Fibroblast of villous mesenchyme (primary cell): ENCODE measurements around the gene BTBD16. TPM values are rescaled to one million over a fixed set of nuclear protein-coding genes. Genes with fewer than 3 reads are reported as not detected.

Source experiments
- DNase-seq: peaks from one replicate; pipeline ENCODE4 v3.0.0-alpha.2; 2010; ENCODE audit warnings: low read depth
- H3K4me3 ChIP-seq: 2 replicates; pipeline ENCODE4 v1.5.1; 2011; ENCODE audit warnings: low read depth, mild to moderate bottlenecking, low read length
- total RNA-seq: library from RNA; depleted of rRNA; stranded (reverse); fragments of >200 nt; gene quantifications from 2 replicates; pipeline ENCODE4 v1.2.3, GENCODE V29; 2012
- TF ChIP-seq, protein P1 (sequence below): IDR thresholded peaks from 2 replicates; pipeline ENCODE4 v1.5.1; 2012; ENCODE audit warnings: low read depth, mild to moderate bottlenecking, low read length; ENCODE audit not compliant: insufficient read depth

The BTBD16 gene
- total RNA-seq, 1 donor, result not detected

GRCh38 chr10:122265896-122266295, 5.2 kb upstream of the BTBD16 start:
- H3K4me3 ChIP-seq, result no peak overlapping the region
- TF ChIP-seq, protein P1, sequence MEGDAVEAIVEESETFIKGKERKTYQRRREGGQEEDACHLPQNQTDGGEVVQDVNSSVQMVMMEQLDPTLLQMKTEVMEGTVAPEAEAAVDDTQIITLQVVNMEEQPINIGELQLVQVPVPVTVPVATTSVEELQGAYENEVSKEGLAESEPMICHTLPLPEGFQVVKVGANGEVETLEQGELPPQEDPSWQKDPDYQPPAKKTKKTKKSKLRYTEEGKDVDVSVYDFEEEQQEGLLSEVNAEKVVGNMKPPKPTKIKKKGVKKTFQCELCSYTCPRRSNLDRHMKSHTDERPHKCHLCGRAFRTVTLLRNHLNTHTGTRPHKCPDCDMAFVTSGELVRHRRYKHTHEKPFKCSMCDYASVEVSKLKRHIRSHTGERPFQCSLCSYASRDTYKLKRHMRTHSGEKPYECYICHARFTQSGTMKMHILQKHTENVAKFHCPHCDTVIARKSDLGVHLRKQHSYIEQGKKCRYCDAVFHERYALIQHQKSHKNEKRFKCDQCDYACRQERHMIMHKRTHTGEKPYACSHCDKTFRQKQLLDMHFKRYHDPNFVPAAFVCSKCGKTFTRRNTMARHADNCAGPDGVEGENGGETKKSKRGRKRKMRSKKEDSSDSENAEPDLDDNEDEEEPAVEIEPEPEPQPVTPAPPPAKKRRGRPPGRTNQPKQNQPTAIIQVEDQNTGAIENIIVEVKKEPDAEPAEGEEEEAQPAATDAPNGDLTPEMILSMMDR, result no peak
- no peak for DNase-seq

DNA sequence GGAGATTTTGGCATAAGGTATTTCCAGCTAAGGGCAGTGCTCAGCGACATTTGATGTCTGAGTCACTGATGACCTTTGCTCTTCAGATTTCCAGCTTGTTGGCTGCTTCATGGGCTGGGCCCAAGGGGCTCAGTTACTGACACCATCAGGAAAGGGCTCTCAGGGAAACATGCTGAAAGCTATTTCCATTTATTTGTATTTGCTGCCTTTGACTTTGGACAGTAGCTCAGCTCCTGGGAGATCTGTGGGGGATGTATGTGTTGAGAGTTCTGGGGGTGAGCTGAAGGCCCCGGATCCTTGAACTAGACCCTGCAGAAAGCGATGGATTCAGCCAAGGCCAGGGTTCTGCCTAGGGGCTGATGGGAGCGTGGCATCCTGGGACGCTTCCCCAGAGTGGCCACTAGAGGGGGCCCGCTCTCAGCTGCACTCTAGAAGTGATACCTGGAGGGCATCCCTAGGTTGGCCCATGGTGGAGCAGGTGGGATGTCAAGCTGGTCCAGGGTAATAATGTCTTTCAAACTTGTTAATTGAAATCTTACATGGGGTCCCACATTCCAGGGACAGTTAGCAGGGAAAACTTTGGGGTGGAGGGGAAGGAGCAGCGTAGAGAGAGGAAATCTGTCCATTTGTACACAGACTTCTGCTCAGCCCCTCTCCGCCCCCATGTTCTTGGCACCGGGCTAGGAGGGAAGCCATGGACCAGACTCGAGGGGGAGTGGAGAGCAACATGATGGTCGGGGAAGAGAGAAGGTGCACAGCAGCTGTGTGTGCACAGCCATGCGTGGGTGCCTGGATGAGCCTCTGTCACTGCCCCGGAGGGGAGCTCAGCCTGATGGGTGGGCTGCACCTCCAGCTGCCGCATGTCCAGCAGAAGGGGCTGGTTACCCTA, 3.0 kb upstream of the BTBD16 start:
- H3K4me3 ChIP-seq, result no peak overlapping the region
- DNase-seq, result peak; percentile 35
- TF ChIP-seq, protein P1, result peak; percentile 99

GRCh38 chr10:122269059-122269687, 1.9 kb upstream of the BTBD16 start:
- TF ChIP-seq, protein P1, result no peak
- no peak for DNase-seq

GRCh38 chr10:122273966-122274545, 3.0 kb downstream of the BTBD16 start:
- DNase-seq, result no peak
- TF ChIP-seq, protein P1, result no peak
- H3K4me3 ChIP-seq, result no peak overlapping the region

More at GRCh38 chr10:122269059-122269687, 1.9 kb upstream of the BTBD16 start:
- no peak overlapping the region for H3K4me3 ChIP-seq

GRCh38 chr10:122276611-122277208, 5.6 kb downstream of the BTBD16 start:
- DNase-seq, result peak; percentile 28
- TF ChIP-seq, protein P1, result no peak
- H3K4me3 ChIP-seq, result no peak overlapping the region

- DNase-seq, result no peak
- H3K4me3 ChIP-seq, result no peak overlapping the region
- TF ChIP-seq, protein P1, result no peak
Observed at GRCh38 chr10:122277526-122278136, 6.5 kb downstream of the BTBD16 start.
